IMR-90 (cell line): Measurements from ENCODE around the gene CAPZA2. TPM values are rescaled to one million over a fixed set of nuclear protein-coding genes. Genes with fewer than 3 reads are reported as not detected.

Experiments used
- ATAC-seq: fragments of 200-7000 bp; cut with Tn5 transposase; 2 replicates; pipeline ENCODE4 v1.9.1; 2020; ENCODE audit warnings: low read depth, mild to moderate bottlenecking, moderate library complexity
- BruUV-seq: library from RNA; stranded (reverse); fragments of 400-500 nt; replicated peaks from 2 replicates; lab custom pipeline; 2021; lab: Mats Ljungman, UMichigan
- CTCF ChIA-PET: fragments of 300-600 bp; formaldehyde crosslinking; extraction: SDS; loops from one replicate; lab custom pipeline; 2021; ENCODE audit warnings: antibody characterized with exemption; lab: Yijun Ruan, JAX
- POLR2A ChIA-PET: fragments of 300-600 bp; sonication (Branson Sonifier 250); formaldehyde crosslinking; loops from one replicate; lab custom pipeline; 2022; ENCODE audit warnings: antibody characterized with exemption; ENCODE audit not compliant: unreplicated experiment; lab: Charles Lee
- DNase-seq: peaks from one replicate; pipeline ENCODE4 v3.0.0; 2013
- H2AFZ ChIP-seq: replicated peaks from 2 replicates; pipeline ENCODE3; 2013; ENCODE audit warnings: low read length, mild to moderate bottlenecking; ENCODE audit not compliant: poor library complexity
- H2AK5ac ChIP-seq: 2 replicates; pipeline ENCODE4 v1.6.1; 2013; ENCODE audit warnings: low read depth, low read length, inconsistent platforms
- H2AK9ac ChIP-seq: replicated peaks from 2 replicates; pipeline ENCODE3; 2013; ENCODE audit warnings: mild to moderate bottlenecking, low read depth, low read length, moderate library complexity; ENCODE audit not compliant: poor library complexity
- H2BK120ac ChIP-seq: 2 replicates; pipeline ENCODE4 v1.6.1; 2013; ENCODE audit warnings: low read depth, low read length, inconsistent platforms
- H2BK15ac ChIP-seq: 3 replicates; pipeline ENCODE4 v1.6.1; 2013; ENCODE audit warnings: low read depth, low read length, inconsistent platforms
- H2BK20ac ChIP-seq: 2 replicates; pipeline ENCODE4 v1.6.1; 2013; ENCODE audit warnings: low read depth, mild to moderate bottlenecking, inconsistent platforms, low read length, moderate library complexity
- H2BK5ac ChIP-seq: 2 replicates; pipeline ENCODE4 v1.6.1; 2013; ENCODE audit warnings: mild to moderate bottlenecking, low read depth, low read length, inconsistent platforms; ENCODE audit not compliant: poor library complexity, severe bottlenecking
- H3K14ac ChIP-seq: replicated peaks from 2 replicates; pipeline ENCODE4 v1.6.1; 2013; ENCODE audit warnings: low read depth, low read length, inconsistent platforms
- H3K18ac ChIP-seq: 2 replicates; pipeline ENCODE4 v1.6.1; 2013; ENCODE audit warnings: low read depth, low read length, control low read depth
- H3K23ac ChIP-seq: 2 replicates; pipeline ENCODE4 v1.6.1; 2013; ENCODE audit warnings: low read depth, low read length, inconsistent platforms
- H3K27ac ChIP-seq: 2 replicates; pipeline ENCODE4 v1.5.1; 2013; ENCODE audit warnings: mild to moderate bottlenecking, control low read depth, low read length; ENCODE audit not compliant: insufficient read depth
- H3K27me3 ChIP-seq: 2 replicates; pipeline ENCODE4 v1.6.1; 2013; ENCODE audit warnings: low read length; ENCODE audit not compliant: control insufficient read depth, insufficient read depth
- H3K36me3 ChIP-seq: 2 replicates; pipeline ENCODE4 v1.6.1; 2013; ENCODE audit warnings: low read length, mixed read lengths; ENCODE audit not compliant: control insufficient read depth, insufficient read depth
- H3K4ac ChIP-seq: 2 replicates; pipeline ENCODE4 v1.6.1; 2013; ENCODE audit warnings: low read depth, low read length, inconsistent platforms
- H3K4me1 ChIP-seq: 2 replicates; pipeline ENCODE4 v1.6.1; 2013; ENCODE audit warnings: low read length, mixed read lengths; ENCODE audit not compliant: control insufficient read depth, insufficient read depth
- H3K4me2 ChIP-seq: 2 replicates; pipeline ENCODE4 v1.6.1; 2013; ENCODE audit warnings: low read depth, mild to moderate bottlenecking, control low read depth, low read length, moderate library complexity
- H3K4me3 ChIP-seq: 2 replicates; pipeline ENCODE4 v1.5.1; 2013; ENCODE audit warnings: low read depth, mild to moderate bottlenecking, control low read depth, low read length, moderate library complexity; ENCODE audit not compliant: insufficient read depth
- H3K56ac ChIP-seq: 2 replicates; pipeline ENCODE4 v1.6.1; 2013; ENCODE audit warnings: low read length, inconsistent platforms; ENCODE audit not compliant: insufficient read depth; ENCODE audit errors: extremely low read depth
- H3K79me1 ChIP-seq, 2 experiments: 2 replicates each; pipeline ENCODE4 v1.6.1; 2013; ENCODE audit warnings: low read length in 2 of 2, inconsistent platforms in 1 of 2, low read depth in 1 of 2
- H3K9ac ChIP-seq: 2 replicates; pipeline ENCODE4 v1.6.1; 2013; ENCODE audit warnings: low read depth, low read length, control low read depth
- H3K9me1 ChIP-seq: 2 replicates; pipeline ENCODE4 v1.6.1; 2013; ENCODE audit warnings: low read length, inconsistent platforms; ENCODE audit not compliant: insufficient read depth
- H3K9me3 ChIP-seq: 2 replicates; pipeline ENCODE4 v1.6.1; 2013; ENCODE audit warnings: low read length; ENCODE audit not compliant: control insufficient read depth, insufficient read depth
- H4K20me1 ChIP-seq: 2 replicates; pipeline ENCODE4 v1.6.1; 2013; ENCODE audit warnings: low read length, inconsistent platforms; ENCODE audit not compliant: insufficient read depth
- H4K5ac ChIP-seq: 2 replicates; pipeline ENCODE4 v1.6.1; 2013; ENCODE audit warnings: mild to moderate bottlenecking, low read depth, low read length, control low read depth
- H4K8ac ChIP-seq, 2 experiments: 2 replicates each; pipeline ENCODE4 v1.6.1; 2013; ENCODE audit warnings: low read depth in 2 of 2, low read length in 2 of 2, control low read depth in 1 of 2, inconsistent platforms in 1 of 2
- H4K91ac ChIP-seq: 2 replicates; pipeline ENCODE4 v1.6.1; 2013; ENCODE audit warnings: low read depth, low read length, inconsistent platforms; ENCODE audit not compliant: insufficient read depth
- CHD1 ChIP-seq: IDR thresholded peaks from 2 replicates; pipeline ENCODE4 v1.6.1; 2012; ENCODE audit warnings: low read depth, low read length, improper control_type of control experiment
- MAZ ChIP-seq: IDR thresholded peaks from 2 replicates; pipeline ENCODE4 v1.6.1; 2012; ENCODE audit warnings: low read depth, mild to moderate bottlenecking, low read length, improper control_type of control experiment, moderate library complexity, borderline replicate concordance
- NFE2L2 ChIP-seq: fragments of 150-350 bp; IDR thresholded peaks from 2 replicates; pipeline ENCODE4 v1.6.1; 2016; ENCODE audit warnings: low read depth, mild to moderate bottlenecking, low read length
- WGBS, 2 experiments: methylation state at CpG; one replicate each; pipeline versions ENCODE4 v1.1.5 to v1.1.7; 2013; ENCODE audit warnings: missing lambda C conversion rate in 2 of 2; ENCODE audit not compliant: insufficient read length in 1 of 2; ENCODE audit errors: extremely low coverage in 2 of 2; 5-methylcytosine and 5-hydroxymethylcytosine counted together
- dilution Hi-C: fragments of 300-500 bp; cut with HindIII; formaldehyde crosslinking; loops from one replicate; pipeline ENCODE4 v1.14.3; 2018; ENCODE audit warnings: low sequenced_read_pairs; ENCODE audit not compliant: unreplicated experiment
- in situ Hi-C: fragments of 300-500 bp; cut with MboI; formaldehyde crosslinking; loops from 3 replicates; pipeline ENCODE4 v1.14.3; 2019; ENCODE audit warnings: low sequenced_read_pairs, inconsistent platforms, mixed read lengths
- intact Hi-C: fragments of 100-400 bp; cut with micrococcal nuclease; formaldehyde crosslinking; loops from 2 replicates; pipeline ENCODE4 v1.10.0; 2022
- polyA plus RNA-seq, 3 experiments: library from polyadenylated mRNA; depleted of rRNA; stranded (reverse); fragments of >200 nt; gene quantifications; 2 replicates each; pipeline ENCODE4 v1.2.3, GENCODE V29; 2012; ENCODE audit warnings: low replicate concordance in 1 of 3
- total RNA-seq: library from RNA; depleted of rRNA; stranded (reverse); fragments of >200 nt; gene quantifications from 2 replicates; pipeline ENCODE4 v1.2.3, GENCODE V29; 2012

CAPZA2 gene
- total and polyA plus RNA-seq, 2 of the 4 experiments (the other 2 are of a cell fraction), result 66.6 to 133 TPM

DNA sequence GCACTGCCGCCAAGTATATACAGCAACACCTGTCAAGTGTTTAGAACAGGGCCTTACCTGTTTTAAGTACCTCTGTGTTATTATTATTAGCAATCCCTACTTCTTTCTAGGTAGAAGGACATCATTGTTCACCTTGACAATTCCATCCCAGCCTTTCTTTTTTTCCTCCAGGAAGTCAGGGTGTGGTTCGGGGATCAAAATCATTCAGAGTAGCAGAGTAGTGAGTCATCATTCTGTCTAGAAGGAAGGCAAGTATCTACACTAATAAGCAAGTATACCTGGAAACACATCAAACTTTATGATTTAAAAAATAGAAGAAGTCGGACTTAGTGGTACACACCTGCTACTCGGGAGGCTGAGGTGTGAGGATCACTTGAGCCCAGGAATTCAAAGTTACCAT, 25.5 kb upstream of the CAPZA2 start:
- Histone ChIP-seq H3K23ac (no peak overlapping the region), H4K20me1 (no peaks in the 10 kb centered on the region), H3K27ac (no peak overlapping the region), H3K4ac (no peak overlapping the region), H4K8ac (no peak overlapping the region), H3K14ac (no peak overlapping the region), H3K56ac (no peak overlapping the region), H2AFZ (no peak overlapping the region), H3K9ac (no peak overlapping the region), H3K4me1 (0 out of 2 replicates have a peak, but pooled peaks cover 2% of the 10 kb centered on the region), H2BK15ac (no peak overlapping the region), H2BK20ac (no peak overlapping the region), H4K91ac (no peak overlapping the region), H3K4me3 (no peak overlapping the region), H2BK120ac (no peak overlapping the region), H3K9me3 (no peaks in the 10 kb centered on the region), H3K18ac (no peak overlapping the region), H3K79me1 (no peaks in the 10 kb centered on the region), H2AK5ac (no peak overlapping the region), H2BK5ac (no peak overlapping the region), H4K5ac (no peak overlapping the region), H3K4me2 (no peak overlapping the region), H3K36me3 (no peaks in the 10 kb centered on the region), H3K27me3 (peaks cover 4% of the 10 kb centered on the region), H2AK9ac (no peak overlapping the region), H3K9me1 (no peaks in the 10 kb centered on the region)
- no TSS peak for BruUV-seq
- CTCF ChIA-PET, result no interaction called here
- in situ Hi-C loops (no loop called here), dilution Hi-C loops (no loop called here), intact Hi-C loops (no loop called here)
- WGBS, 2 experiments, result no CpG with 5 or more reads among the region's 4 CpGs
- ATAC-seq, result no peak
- DNase-seq, result no peak
- TF ChIP-seq CHD1, result no peak
- TF ChIP-seq MAZ, result no peak
- no peak for TF ChIP-seq NFE2L2
- POLR2A ChIA-PET, result no interaction called here
